Left lobe of liver (tissue), 2 donors: Measurements from ENCODE around the gene KPNA3. TPM values are rescaled to one million over a fixed set of nuclear protein-coding genes. Genes with fewer than 3 reads are reported as not detected.
A peak's percentile ranks its signal among the peaks of the same experiment; 100 is the strongest.

Experiments
- ATAC-seq: fragments of 200-7000 bp; cut with Tn5 transposase; one replicate; pipeline ENCODE4 v1.9.1; 2020; ENCODE audit warnings: mild to moderate bottlenecking, moderate library complexity
- DNase-seq: peaks from one replicate; pipeline ENCODE4 v3.0.0-alpha.2; 2020; ENCODE audit warnings: low spot score
- total RNA-seq: library from RNA; stranded (reverse); gene quantifications from one replicate; pipeline ENCODE4 v1.2.1, GENCODE V29; 2021
- donor health status: DM: no; HTN: no; CAD: no; lungs with moderate emphysema.
- donor health status: DM: no; HTN: yes; CAD: no.

Gene KPNA3
- total RNA-seq, 1 donor from 2014 or later = 14.8 TPM

DNA sequence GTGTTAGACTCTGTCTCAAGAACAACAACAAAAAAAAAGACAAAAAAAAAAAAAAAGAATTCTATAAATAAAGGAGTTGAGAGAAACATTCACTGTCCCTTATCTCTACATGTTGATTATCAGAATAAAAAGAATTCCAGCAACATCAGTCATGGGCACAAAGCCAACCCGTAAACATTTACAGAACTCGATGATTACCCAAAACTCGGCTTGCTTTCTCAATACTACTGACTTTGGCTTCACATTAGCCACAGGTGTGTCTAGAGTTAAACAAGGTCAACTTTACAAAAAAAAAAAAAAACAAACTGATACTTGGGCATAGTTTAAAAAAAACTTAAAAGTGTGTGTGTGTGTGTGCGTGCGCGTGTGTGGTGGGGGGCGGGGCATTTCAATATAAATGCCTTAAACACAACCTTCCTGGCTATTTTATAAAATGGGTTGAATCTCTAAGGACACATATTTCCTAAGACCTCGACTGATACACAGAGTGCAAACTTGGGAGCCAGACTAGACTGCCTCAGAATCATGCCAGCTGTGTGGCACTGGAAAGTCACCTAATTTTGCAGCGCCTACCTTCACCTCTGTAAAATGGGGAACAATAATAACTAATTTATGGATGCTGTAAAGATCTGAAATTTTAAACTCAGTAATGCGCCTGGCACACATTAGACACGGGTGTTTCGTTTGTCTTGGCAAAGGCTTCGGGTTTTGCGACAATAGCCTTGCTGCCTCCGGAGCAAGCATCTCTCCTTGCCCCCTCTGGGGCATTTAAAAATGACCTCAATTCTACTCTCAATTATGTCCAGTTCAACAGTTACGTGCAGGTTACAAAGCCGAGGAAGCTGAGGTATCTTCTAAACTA is 102.1 kb downstream of the KPNA3 start:
- ATAC-seq (peak; percentile 45), DNase-seq (peak; percentile 77)

DNA sequence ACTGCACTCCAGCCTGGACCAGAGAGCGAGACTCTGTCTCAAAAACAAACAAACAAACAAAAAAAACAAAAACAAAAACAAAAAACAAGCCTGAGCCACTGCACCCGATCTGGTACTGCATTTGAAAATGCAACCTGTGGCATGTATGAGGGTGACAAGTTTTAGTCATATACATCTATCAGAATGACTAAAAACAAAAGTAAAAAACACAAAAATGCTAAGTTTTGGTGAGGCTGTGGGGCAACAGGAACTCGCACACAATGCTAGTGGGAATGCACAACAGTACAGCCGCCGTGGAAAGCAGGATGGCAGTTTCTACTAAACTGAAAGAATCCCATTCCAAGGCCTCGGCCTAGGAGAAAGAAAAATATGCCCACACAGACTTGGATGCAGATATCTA is 109.0 kb downstream of the KPNA3 start:
- ATAC-seq (no peak), DNase-seq (no peak)

DNA sequence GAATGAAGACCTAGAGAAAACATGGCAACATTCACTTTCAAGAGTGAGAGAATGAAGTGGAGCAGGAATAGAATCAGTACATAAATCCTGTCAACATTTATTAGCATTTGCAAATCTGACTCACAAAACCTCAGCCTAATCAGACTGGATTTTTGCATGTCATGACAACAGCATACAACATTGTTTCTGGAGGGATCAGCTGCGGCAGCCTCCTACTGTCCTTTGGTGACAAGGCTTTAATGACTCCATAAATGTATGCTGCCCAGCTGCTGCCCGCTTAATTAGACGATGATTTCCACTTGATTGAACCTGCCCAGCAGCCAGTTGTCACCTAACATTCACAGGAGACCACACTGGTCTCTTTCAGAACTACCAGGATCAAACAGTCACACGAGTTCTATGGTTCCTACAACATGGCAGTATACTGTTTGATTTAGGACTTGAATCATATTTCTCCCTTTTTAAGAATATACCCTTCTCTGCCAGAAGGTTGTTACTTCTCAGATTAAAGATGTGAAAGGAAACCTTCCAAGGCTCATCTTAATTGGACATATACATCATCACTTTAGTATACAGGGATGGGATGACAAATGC is 110.5 kb downstream of the KPNA3 start:
- DNase-seq = no peak

DNA sequence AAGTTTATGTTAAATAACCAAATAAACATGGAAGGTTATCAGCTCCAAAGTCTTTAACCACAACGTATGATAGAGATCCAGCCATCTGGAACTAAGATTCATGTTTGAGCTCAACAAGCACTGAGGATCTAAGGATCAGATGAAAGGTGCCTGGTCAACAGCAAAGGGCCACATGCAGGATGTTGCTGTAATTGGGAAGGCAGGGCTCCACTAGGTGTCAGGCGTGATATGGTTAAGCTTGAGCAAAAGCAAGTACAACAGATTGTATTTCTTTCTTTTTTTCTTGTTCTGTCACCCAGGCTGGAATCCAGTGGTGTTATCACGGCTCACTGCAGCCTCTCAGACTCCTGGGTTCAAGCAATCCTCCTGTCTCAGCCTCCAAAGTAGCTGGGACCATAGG is 113.2 kb downstream of the KPNA3 start:
- no peak for DNase-seq
- ATAC-seq = peak; percentile 94

More for the DNA sequence above, 110.5 kb downstream of the KPNA3 start:
- no peak for ATAC-seq

DNA sequence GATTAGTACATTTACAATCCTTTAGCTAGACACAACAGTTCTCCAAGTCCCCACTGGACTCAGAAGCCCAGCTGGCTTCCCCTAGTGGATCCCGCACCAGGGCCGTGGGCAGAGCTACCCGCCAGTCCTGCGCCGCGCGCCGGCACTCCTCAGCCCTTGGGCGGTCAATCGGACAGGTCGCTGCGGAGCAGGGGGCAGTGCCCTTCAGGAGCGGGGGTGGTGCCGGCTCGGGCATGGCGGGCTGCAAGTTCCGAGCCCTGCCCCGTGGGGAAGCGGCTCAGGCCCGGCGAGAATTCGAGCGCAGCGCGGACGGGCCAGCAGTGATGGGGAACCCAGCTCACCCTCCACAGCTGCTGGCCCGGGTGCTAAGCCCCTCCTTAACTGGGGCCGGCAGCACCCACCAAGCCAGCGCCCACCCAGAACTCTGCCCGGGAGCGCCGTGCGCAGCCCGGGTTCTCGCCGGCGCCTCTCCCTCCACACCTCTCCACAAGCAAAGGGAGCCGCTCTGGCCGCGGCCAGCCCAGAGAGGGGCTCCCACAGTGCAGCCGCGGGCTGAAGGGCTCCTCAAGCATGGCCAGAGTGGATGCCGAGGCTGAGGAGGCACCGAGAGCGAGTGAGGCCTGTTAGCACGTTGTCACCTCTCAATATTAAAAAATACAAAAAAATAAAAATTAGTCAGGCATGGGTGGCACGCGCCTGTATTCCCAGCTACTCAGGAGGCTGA is 114.1 kb downstream of the KPNA3 start:
- no peak for DNase-seq
- ATAC-seq = no peak

DNA sequence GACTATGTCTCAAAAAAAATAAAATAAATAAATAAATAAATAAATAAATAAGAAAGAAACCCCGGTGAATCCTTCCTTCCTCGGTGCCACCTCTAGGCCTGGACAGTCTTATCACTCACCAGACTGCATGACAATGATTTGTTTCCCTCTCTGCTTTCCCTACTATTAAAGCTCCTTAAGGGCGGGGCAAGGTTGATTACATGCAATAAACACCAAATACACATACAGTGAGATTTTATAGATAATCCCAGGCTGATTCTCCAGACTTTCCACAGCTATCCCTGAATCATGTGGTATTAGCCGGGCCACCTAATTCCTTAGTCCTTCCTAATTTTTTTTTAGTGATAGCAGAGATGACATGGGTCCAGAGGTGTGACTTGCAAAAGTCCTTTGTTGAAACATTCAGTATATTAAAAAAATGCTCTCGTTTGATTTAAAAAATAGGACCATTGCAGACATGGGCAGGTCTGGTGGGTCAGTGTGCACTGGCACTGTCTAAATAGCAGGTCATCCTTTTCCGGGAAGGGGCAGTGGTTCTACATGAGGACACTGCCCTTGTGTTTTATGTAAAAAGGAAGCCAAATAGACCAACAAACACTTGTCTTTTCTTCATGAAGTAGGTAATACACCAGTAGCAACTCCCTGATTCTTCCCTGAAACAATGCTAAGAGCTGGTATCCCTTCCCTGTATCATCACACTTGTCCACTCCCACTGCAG is 115.7 kb downstream of the KPNA3 start:
- ATAC-seq = peak; percentile 10

DNA sequence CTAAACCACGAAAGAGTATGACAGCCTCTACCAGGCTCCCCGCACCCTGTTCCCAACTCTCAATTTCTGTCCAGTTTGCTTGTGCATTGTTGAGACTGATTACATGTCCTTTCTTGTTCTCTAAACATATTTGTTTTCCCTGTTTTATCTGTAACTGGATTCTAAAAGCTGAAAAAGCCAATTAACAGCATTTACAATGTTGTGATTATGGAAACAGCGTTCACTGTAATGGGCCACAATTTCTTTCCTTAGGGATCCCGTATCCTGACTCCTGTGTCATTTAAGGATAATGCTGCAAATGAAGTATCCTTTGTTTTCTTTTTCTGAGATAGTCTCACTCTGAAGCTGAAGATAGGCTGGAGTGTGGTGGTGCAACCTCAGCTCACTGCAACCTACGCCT is 121.7 kb downstream of the KPNA3 start:
- ATAC-seq (no peak), DNase-seq (no peak)

More for the DNA sequence above, 115.7 kb downstream of the KPNA3 start:
- DNase-seq = no peak

DNA sequence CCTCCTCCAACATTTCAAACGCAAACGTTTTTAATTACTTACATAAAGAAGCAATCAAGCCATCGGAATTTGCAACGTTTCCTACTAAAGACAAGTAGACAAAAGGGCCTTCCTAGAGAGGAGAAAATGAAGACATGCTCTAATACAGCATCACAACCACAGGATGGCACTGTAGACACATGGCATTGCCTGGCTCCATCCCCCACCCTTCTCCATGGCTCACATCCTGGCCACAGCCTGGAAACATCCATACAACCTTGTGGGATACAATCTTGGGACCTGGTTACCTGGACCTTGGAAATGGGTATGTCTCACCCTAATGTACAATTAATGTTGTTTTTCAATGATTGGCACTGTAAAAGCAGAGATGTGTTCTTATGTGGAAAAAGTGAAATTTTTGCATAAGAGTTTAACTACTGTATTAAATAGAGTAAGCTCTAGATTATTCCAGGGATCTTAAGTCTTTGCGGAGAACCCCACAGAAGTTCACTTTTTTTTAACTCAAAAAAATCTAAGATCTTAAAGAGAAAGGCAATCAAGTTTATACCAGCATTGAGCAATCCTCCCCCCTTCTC is 122.7 kb downstream of the KPNA3 start:
- DNase-seq = peak; percentile 56
- peak; percentile 98 for ATAC-seq

DNA sequence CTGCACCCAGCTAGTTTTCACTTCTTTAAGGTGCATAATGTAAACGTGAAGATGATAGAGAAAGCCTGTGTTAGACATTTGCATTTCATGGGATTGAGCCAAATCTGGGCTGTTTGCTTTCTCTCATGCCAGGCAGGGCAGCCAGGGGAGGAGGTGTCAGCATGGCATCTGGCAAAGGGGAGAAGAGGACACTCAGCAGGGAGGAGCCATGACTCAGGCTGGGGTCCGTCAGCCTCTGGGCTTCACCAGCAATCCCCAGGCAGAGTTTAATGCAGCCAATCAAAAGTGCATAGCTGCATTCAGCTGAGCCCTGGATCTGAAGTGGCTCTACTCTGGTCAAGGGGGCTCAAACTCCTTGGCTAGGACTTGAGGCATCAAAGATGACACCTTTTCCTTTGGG is 124.7 kb downstream of the KPNA3 start:
- DNase-seq (no peak), ATAC-seq (peak; percentile 41)

DNA sequence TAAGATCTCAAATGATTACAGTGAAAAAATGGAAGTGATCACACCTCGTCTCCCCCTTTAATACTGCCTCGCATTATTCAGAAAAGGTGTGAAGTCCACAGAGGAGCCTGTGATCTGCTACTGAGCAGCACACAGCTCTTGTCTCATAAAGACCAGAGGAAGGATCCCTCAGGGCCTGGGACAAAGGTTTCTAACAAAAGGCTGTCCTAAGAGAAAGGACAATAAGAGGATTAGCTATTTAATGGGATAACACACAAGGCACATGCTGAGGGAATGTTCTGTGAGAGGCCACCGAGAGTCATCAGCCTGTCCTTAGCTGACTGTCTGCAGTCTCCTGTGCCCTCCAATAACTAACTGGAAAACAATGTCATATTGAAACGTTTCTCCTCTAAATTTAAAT is 127.9 kb downstream of the KPNA3 start:
- no peak for ATAC-seq

DNA sequence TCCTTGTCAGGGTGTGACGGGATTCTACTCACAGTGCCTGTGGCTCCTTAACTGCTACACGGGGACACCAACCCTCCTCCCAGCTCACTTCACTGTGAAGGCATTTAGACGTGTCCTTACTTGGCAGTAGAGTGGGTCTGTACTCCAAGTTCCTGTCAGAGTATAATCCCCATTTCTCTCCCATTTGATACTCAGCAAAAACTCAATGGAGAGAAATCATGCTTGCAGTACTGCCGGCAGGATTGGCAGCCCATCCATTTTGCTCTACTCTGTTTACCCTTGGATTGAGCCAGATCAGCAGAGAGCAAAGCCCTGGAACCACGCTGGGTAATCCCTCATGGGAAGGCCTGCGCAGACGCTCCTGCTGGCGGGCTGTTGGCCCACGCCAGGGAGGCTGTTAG is 135.2 kb downstream of the KPNA3 start:
- no peak for ATAC-seq
- DNase-seq = no peak

More for the DNA sequence above, 127.9 kb downstream of the KPNA3 start:
- DNase-seq = no peak

DNA sequence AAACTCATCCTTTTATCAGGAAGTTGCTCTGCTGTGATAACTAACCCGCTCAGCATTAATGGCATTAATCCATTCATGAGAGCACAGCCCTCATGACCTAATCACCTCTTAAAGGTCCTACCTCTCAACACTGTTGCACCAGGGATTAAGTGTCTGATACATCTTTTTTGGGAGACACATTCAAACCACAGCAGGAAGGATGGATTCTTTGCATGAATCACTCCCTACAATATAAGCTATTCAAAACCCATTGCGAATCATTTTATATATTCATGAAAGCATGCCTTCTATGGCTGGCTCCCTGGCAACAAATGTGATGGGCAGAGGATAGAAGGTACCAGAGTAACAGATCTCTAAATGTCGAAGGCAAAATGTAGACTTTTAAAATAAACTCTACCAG is 136.6 kb downstream of the KPNA3 start:
- ATAC-seq (no peak), DNase-seq (no peak)

DNA sequence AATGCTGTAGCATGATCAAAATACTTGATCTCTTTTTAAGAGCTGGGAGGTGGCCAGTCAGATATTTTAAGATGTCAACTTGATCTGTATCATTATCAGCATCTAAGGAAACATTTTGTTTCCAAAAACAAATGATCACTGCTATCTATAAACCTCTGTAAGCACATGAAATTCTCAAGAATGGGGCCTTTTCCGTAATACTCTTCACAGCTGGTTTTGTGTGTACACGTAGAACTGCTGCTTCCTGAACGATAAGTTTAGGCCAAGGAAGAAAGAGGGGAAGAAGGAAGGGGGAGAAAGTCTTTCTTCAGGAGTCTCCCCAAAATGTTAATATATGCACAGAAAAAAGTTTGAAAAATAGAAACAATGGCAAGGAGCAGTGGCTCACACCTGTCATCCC is 138.5 kb downstream of the KPNA3 start:
- DNase-seq (no peak), ATAC-seq (no peak)

DNA sequence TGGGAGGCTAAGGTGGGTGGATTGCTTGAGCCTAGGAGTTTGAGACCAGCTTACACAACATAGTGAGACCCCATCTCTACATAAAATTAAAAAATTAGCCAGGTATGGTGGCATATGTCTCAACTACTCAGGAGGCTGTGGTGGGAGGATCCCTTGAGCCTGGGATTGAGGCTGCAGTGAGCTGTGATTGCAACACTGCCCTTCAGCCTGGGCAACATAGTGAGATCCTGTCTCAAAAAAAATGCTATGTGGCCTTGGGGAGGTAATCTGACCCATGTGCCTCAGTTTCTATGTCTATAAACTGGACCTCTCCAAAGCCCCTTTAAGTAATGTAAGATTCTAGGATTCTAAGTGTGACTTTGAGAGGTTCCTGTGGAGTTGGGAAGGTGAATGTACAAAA is 139.0 kb downstream of the KPNA3 start:
- ATAC-seq (no peak), DNase-seq (no peak)

DNA sequence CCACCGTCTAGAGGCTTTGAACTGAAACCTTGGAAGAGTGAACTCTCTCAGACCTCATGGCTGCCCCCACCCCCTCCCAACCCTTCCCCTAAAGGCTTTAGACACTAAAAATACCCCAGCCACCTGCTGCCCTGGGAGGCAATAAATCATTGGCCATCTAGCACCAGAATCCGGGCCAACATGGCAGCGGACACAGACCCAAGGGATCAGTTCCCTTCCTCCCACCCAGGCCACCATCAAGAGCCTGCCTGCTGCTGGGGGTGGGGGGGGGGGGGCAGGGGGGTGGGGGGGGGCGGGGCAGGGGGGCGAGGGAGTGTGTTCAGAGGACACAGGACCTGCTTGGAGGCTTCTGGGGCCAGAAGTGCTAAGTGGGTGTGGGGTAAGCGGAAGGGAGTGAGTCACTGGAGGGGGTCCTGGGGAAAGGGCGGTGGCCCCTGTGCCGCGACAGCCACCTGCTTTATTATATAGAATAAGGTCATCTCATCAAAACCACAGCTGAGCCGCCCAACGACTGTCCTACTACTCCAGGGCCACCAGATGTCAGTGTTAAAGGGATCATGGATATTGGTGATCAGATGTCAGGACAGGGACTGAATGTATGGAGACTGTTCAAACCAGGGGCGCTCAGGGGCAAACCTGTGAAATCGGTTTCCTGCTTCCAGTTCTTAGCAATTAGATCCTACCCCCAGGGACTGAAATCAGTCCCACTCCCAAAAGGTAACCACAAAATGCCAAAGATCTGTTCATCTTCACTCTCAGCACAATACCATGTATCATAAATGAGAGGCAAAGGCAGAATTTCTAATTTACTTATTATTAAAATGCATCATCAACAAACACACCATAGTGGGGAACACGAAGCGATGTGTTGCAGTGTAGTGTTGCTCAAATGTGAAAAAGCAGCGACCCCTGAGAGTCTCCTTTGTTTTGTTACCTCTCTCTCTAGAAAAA is 139.9 kb downstream of the KPNA3 start:
- DNase-seq (no peak), ATAC-seq (peak; percentile 84)

DNA sequence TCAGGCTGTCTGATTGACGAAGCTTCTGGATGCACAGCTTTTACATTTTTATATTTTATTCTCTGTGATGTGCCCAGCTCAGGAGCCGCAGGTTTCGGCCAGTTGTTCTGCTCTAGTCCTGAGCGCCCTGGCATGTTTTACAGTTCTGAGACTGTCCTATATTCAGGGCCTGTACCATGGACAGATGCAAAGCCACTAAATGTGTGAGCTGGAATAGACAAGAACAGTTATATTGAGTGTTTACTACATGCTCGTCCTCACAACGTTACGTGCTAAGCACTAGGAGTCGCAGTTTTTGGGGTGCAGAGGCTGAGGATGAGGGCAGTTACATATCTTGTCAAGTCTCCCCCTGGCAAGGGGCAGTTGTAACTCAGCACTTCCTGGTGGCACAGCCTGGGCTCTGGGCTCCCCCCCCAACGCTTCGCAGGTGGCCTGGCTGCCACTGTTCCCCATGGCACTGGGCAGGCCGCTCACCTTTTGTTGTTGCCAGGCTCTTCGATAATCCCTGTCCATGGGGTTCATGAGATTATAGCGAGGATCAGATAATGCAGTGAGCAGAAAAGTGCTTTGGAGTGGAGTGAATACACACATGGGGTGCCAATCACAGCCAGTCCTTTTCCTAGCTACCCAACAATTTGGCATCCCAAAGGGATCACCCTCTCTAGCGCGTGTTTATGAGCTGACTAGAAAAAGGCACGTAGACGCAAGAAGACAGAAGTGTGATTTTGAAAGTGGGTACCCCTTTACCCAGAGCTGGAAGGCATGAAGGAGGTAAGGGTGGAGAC is 140.7 kb downstream of the KPNA3 start:
- no peak for DNase-seq

DNA sequence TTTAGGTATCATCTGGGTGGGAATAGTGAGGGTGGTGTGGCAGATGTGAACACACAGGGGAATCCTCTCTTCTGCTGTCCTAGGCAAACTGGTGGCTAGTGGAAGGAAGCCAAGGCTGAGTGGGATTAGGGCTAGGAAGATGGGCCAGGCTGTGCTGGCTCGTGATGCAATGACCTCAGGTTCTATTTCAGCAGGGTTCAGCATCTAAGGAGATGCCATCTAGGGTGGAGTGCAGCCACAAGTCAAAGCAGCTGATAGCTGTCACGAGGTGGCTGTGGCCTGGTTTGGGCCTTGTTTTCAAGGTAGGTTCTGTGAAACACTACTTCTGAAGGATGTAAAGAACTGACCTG is 142.5 kb downstream of the KPNA3 start:
- ATAC-seq = no peak

More for the DNA sequence above, 140.7 kb downstream of the KPNA3 start:
- ATAC-seq = no peak

More for the DNA sequence above, 142.5 kb downstream of the KPNA3 start:
- no peak for DNase-seq
